GM19463 (cell line): Measurements from ENCODE around the gene KRTAP10-12.
"Not testable (repeated sequence)": the region's sequence is repeated elsewhere in the genome, so short reads cannot be mapped to it uniquely, and the experiment has no call there.

Experiments used
- ATAC-seq: cut with Tn5 transposase; IDR thresholded peaks from one replicate; pipeline ENCODE4 v1.9.1; 2021; ENCODE audit warnings: mild to moderate bottlenecking, moderate library complexity; ENCODE audit not compliant: unreplicated experiment

The KRTAP10-12 gene

GRCh38 chr21:44697172-44697810 is at the start of gene KRTAP10-12:
TSS of gene KRTAP10-12 (plus strand) at chr21:44697172. CDS start at chr21:44697202, 30 bp downstream.
- not testable (repeated sequence) for ATAC-seq

GRCh38 chr21:44647222-44647552 is 49.8 kb upstream of the KRTAP10-12 start:
- ATAC-seq, result no peak

GRCh38 chr21:44648557-44649311 is 48.2 kb upstream of the KRTAP10-12 start:
- ATAC-seq, result no peak

GRCh38 chr21:44649521-44650100 is 47.4 kb upstream of the KRTAP10-12 start:
- no peak for ATAC-seq

- no peak for ATAC-seq
Observed at GRCh38 chr21:44650265-44650972, 46.6 kb upstream of the KRTAP10-12 start.

GRCh38 chr21:44650973-44651675 is 45.8 kb upstream of the KRTAP10-12 start:
- no peak for ATAC-seq

GRCh38 chr21:44653123-44653522 is 43.8 kb upstream of the KRTAP10-12 start:
- ATAC-seq, result no peak

GRCh38 chr21:44653656-44654575 is 43.1 kb upstream of the KRTAP10-12 start:
- ATAC-seq, result no peak

- no peak for ATAC-seq
Observed at GRCh38 chr21:44654576-44655175, 42.3 kb upstream of the KRTAP10-12 start, which contains the start of gene KRTAP12-4. TSS of gene KRTAP12-4 (minus strand) at chr21:44654659. CDS start at chr21:44654614, 45 bp downstream.

GRCh38 chr21:44656868-44657267 is 40.1 kb upstream of the KRTAP10-12 start:
- no peak for ATAC-seq

GRCh38 chr21:44657635-44658540 is 39.1 kb upstream of the KRTAP10-12 start, which contains the start of gene KRTAP12-3:
TSS of gene KRTAP12-3 (plus strand) at chr21:44657932. CDS start at chr21:44657980, 48 bp downstream.
- no peak for ATAC-seq

- no peak for ATAC-seq
Observed at GRCh38 chr21:44658541-44658910, 38.4 kb upstream of the KRTAP10-12 start.

GRCh38 chr21:44658913-44659595 is 37.9 kb upstream of the KRTAP10-12 start:
- ATAC-seq, result no peak

- not testable (repeated sequence) for ATAC-seq
Observed at GRCh38 chr21:44661567-44661966, 35.4 kb upstream of the KRTAP10-12 start.

GRCh38 chr21:44664691-44665090 is 32.3 kb upstream of the KRTAP10-12 start:
- no peak for ATAC-seq

- no peak for ATAC-seq
Observed at GRCh38 chr21:44666401-44667320, 30.3 kb upstream of the KRTAP10-12 start, which contains the start of gene KRTAP12-2. TSS of gene KRTAP12-2 (minus strand) at chr21:44666927. CDS start at chr21:44666886, 41 bp downstream.
